22Rv1 (cell line): Measurements from ENCODE around the gene PARVG.

Experiments
- CTCF ChIP-seq: fragments of 450-650 bp; IDR thresholded peaks from 2 replicates; pipeline ENCODE4 v1.5.1; 2017; ENCODE audit warnings: mild to moderate bottlenecking
- ZFX ChIP-seq: fragments of 450-650 bp; IDR thresholded peaks from 2 replicates; pipeline ENCODE4 v1.6.1; 2017; ENCODE audit warnings: antibody characterized with exemption, borderline replicate concordance

GRCh38 chr22:44211946-44212930, 31.5 kb downstream of the PARVG start:
- no peak for TF ChIP-seq CTCF
- TF ChIP-seq ZFX, result no peak
